Fibroblast of lung (primary cell): ENCODE data around the gene STXBP2. TPM values are rescaled to one million over a fixed set of nuclear protein-coding genes. Genes with fewer than 3 reads are reported as not detected.

Experiments used
- DNase-seq, 2 donors: peaks; one replicate each; pipeline versions ENCODE4 v3.0.0 to v3.0.0-alpha.2; 2010; ENCODE audit warnings: low read depth in 2 of 2
- H2AFZ ChIP-seq: 2 replicates; pipeline ENCODE4 v1.5.1; 2012; ENCODE audit warnings: low read length, control low read depth, inconsistent platforms
- H3K27ac ChIP-seq: 2 replicates; pipeline ENCODE4 v1.5.1; 2011; ENCODE audit warnings: low read length, control low read depth; ENCODE audit not compliant: insufficient read depth
- H3K27me3 ChIP-seq: 2 replicates; pipeline ENCODE4 v1.5.1; 2011; ENCODE audit warnings: mild to moderate bottlenecking, low read length; ENCODE audit not compliant: control insufficient read depth, insufficient read depth
- H3K36me3 ChIP-seq: 2 replicates; pipeline ENCODE4 v1.5.1; 2011; ENCODE audit warnings: low read length; ENCODE audit not compliant: control insufficient read depth, insufficient read depth
- H3K4me1 ChIP-seq: 2 replicates; pipeline ENCODE4 v1.5.1; 2011; ENCODE audit warnings: low read length; ENCODE audit not compliant: control insufficient read depth, insufficient read depth; ENCODE audit errors: extremely low read depth
- H3K4me2 ChIP-seq: 2 replicates; pipeline ENCODE4 v1.5.1; 2011; ENCODE audit warnings: low read length, control low read depth; ENCODE audit not compliant: insufficient read depth; ENCODE audit errors: extremely low read depth
- H3K4me3 ChIP-seq, 4 experiments: fragments of 200-600 bp in 1 of 4; sonication (generic) in 1 of 4; replicated peaks in 1 of 4; 2 replicates each; pipeline ENCODE4 v1.5.1; 2011 to 2016; ENCODE audit warnings: low read length in 4 of 4, low read depth in 3 of 4, mild to moderate bottlenecking in 3 of 4, control low read depth in 2 of 4, inconsistent platforms in 1 of 4, mixed read lengths in 1 of 4; ENCODE audit not compliant: insufficient read depth in 1 of 4; ENCODE audit errors: control extremely low read depth in 1 of 4
- H3K79me2 ChIP-seq: 2 replicates; pipeline ENCODE4 v1.5.1; 2012; ENCODE audit warnings: mild to moderate bottlenecking, low read length, inconsistent platforms; ENCODE audit not compliant: control insufficient read depth, insufficient read depth
- H3K9ac ChIP-seq: 2 replicates; pipeline ENCODE4 v1.5.1; 2011; ENCODE audit warnings: mild to moderate bottlenecking, low read length, control low read depth; ENCODE audit not compliant: insufficient read depth
- H3K9me3 ChIP-seq: 2 replicates; pipeline ENCODE4 v1.5.1; 2012; ENCODE audit warnings: low read depth, low read length; ENCODE audit not compliant: control insufficient read depth, insufficient read depth
- H4K20me1 ChIP-seq: 2 replicates; pipeline ENCODE4 v1.5.1; 2011; ENCODE audit warnings: low read length; ENCODE audit not compliant: control insufficient read depth, insufficient read depth; ENCODE audit errors: extremely low read depth
- EZH2 ChIP-seq: IDR thresholded peaks from 2 replicates; pipeline ENCODE4 v1.5.1; 2012; ENCODE audit warnings: low read length, control low read depth, mild to moderate bottlenecking; ENCODE audit errors: missing control alignments
- polyA plus RNA-seq, 2 donors: library from polyadenylated mRNA; depleted of rRNA in 1 of 2; stranded (reverse) in 1 of 2; unstranded in 1 of 2; fragments of >200 nt; gene quantifications; 2 replicates each; pipeline ENCODE4 v1.2.1, GENCODE V29; 2011 to 2012; ENCODE audit warnings: missing spikeins in 1 of 2
- total RNA-seq: library from RNA; depleted of rRNA; stranded (reverse); fragments of >200 nt; gene quantifications from 2 replicates; pipeline ENCODE4 v1.2.1, GENCODE V29; 2014
- TF ChIP-seq, protein P1 (sequence below), 2 donors: IDR thresholded peaks in 1 of 2; conservative IDR thresholded peaks in 1 of 2; 1 replicate in 1 of 2; 2 replicates in 1 of 2; pipeline ENCODE4 v1.5.1; 2011 to 2012; ENCODE audit warnings: low read length in 2 of 2, control low read depth in 1 of 2, inconsistent platforms in 1 of 2, low read depth in 1 of 2, mild to moderate bottlenecking in 1 of 2

The STXBP2 gene
- total and polyA plus RNA-seq, 2 donors (not counting 1 experiment from before 2014, with no cell fraction given), result 4.6 TPM

DNA sequence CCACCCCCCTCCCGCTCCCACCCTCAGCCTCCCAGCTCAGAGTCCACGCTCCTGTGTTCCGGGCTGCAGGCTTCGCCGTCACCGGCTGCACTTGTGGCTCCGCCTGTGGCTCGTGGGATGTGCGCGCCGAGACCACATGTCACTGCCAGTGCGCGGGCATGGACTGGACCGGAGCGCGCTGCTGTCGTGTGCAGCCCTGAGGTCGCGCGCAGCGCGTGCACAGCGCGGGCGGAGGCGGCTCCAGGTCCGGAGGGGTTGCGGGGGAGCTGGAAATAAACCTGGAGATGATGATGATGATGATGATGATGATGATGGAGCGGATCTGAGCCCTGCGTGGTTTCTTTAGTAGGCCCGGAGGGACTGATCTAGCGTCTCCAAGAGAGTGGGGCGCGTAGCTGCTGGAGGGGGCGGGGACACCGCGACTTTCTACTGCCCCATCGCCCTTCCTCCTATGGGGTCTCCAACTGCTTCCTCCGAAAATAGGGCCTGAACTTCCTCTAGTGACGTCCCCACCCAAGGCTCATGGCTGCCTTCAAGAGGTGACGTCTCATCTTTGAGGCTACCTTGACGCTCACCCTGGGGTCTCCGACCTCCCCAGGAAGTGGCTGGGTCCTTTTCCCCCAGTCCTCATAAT, 33.4 kb downstream of the STXBP2 start:
- no peaks in the 10 kb centered on the region for H4K20me1 ChIP-seq
- TF ChIP-seq, protein P1, sequence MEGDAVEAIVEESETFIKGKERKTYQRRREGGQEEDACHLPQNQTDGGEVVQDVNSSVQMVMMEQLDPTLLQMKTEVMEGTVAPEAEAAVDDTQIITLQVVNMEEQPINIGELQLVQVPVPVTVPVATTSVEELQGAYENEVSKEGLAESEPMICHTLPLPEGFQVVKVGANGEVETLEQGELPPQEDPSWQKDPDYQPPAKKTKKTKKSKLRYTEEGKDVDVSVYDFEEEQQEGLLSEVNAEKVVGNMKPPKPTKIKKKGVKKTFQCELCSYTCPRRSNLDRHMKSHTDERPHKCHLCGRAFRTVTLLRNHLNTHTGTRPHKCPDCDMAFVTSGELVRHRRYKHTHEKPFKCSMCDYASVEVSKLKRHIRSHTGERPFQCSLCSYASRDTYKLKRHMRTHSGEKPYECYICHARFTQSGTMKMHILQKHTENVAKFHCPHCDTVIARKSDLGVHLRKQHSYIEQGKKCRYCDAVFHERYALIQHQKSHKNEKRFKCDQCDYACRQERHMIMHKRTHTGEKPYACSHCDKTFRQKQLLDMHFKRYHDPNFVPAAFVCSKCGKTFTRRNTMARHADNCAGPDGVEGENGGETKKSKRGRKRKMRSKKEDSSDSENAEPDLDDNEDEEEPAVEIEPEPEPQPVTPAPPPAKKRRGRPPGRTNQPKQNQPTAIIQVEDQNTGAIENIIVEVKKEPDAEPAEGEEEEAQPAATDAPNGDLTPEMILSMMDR (conservative IDR thresholded peaks at IDR 0.05 in 1 of 2, IDR thresholded peaks at IDR 0.05 in 1 of 2; ENCODE audit: low read depth in 1 of 2, low read length in 2 of 2), result no peak
- no peak overlapping the region for H3K4me2 ChIP-seq
- no peaks in the 10 kb centered on the region for H3K4me1 ChIP-seq
- H3K9me3 ChIP-seq, result no peaks in the 10 kb centered on the region
- H3K9ac ChIP-seq, result no peak overlapping the region
- H3K79me2 ChIP-seq, result no peaks in the 10 kb centered on the region
- no peak overlapping the region for H2AFZ ChIP-seq
- no peak overlapping the region for H3K27ac ChIP-seq
- no peaks in the 10 kb centered on the region for H3K36me3 ChIP-seq
- no peak for DNase-seq
- H3K4me3 ChIP-seq, result no peak overlapping the region
- no peaks in the 10 kb centered on the region for H3K27me3 ChIP-seq

DNA sequence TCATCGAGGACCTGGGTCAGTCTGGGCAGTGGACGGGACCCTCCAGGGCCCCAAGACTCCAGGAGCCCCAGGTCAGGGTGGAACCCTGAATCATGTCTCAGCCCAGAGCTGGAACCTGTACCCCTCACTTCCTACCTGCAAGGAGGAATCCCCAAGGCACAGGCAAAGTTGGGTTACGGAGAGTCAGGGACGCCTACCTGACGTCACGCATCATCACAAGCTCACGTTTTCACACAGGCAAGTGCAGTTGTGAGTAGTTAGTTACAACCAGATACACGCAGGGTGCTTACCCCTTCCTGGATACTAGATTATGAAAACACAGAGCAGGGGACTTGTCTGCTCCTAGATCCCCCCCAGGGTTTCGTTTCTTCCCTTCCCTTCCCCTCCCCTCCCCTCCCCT, 33.9 kb downstream of the STXBP2 start:
- no peaks in the 10 kb centered on the region for H4K20me1 ChIP-seq
- H3K4me2 ChIP-seq, result no peak overlapping the region
- H3K9ac ChIP-seq, result no peak overlapping the region
- no peaks in the 10 kb centered on the region for H3K9me3 ChIP-seq
- no peak overlapping the region for H3K4me3 ChIP-seq
- no peaks in the 10 kb centered on the region for H3K4me1 ChIP-seq
- H3K27me3 ChIP-seq, result no peaks in the 10 kb centered on the region
- no peaks in the 10 kb centered on the region for H3K36me3 ChIP-seq
- TF ChIP-seq, protein P1 (conservative IDR thresholded peaks at IDR 0.05 in 1 of 2, IDR thresholded peaks at IDR 0.05 in 1 of 2; ENCODE audit: low read depth in 1 of 2, low read length in 2 of 2), result no peak
- no peak for TF ChIP-seq EZH2
- H2AFZ ChIP-seq, result no peak overlapping the region
- H3K79me2 ChIP-seq, result no peaks in the 10 kb centered on the region
- no peak for DNase-seq
- H3K27ac ChIP-seq, result no peak overlapping the region

DNA sequence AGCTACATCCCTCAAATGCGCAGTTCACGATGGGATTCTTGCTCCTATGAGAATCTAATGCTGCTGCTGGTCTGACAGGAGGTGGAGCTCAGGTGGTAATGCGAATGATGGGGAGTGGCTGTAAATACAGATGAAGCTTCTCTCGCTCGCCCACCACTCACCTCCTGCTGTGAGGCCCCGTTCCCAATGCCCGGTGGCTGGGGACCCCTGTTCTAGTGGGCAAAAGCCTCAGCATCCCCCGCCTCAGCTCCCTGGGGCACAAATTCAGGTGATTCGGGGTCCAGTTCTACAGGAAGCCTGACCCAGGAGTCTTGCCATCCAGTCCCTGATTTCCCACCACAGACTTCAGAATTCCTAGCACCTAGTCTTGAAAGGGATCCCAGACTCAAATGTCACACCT, 35.6 kb downstream of the STXBP2 start:
- no peaks in the 10 kb centered on the region for H3K4me1 ChIP-seq
- no peaks in the 10 kb centered on the region for H3K79me2 ChIP-seq
- no peaks in the 10 kb centered on the region for H3K36me3 ChIP-seq
- H3K9me3 ChIP-seq, result no peaks in the 10 kb centered on the region
- H3K4me2 ChIP-seq, result no peak overlapping the region
- no peaks in the 10 kb centered on the region for H3K27me3 ChIP-seq
- no peak overlapping the region for H3K4me3 ChIP-seq
- TF ChIP-seq EZH2, result no peak
- TF ChIP-seq, protein P1 (conservative IDR thresholded peaks at IDR 0.05 in 1 of 2, IDR thresholded peaks at IDR 0.05 in 1 of 2; ENCODE audit: low read depth in 1 of 2, low read length in 2 of 2), result no peak
- no peaks in the 10 kb centered on the region for H4K20me1 ChIP-seq
- no peak for DNase-seq
- no peak overlapping the region for H3K27ac ChIP-seq
- H2AFZ ChIP-seq, result no peak overlapping the region
- H3K9ac ChIP-seq, result no peak overlapping the region
